Measurements from ENCODE around the gene TRMU.

GRCh38 chr22:46286006-46286405 is 49.5 kb upstream of the TRMU start:
- TF ChIP-seq, protein P1, sequence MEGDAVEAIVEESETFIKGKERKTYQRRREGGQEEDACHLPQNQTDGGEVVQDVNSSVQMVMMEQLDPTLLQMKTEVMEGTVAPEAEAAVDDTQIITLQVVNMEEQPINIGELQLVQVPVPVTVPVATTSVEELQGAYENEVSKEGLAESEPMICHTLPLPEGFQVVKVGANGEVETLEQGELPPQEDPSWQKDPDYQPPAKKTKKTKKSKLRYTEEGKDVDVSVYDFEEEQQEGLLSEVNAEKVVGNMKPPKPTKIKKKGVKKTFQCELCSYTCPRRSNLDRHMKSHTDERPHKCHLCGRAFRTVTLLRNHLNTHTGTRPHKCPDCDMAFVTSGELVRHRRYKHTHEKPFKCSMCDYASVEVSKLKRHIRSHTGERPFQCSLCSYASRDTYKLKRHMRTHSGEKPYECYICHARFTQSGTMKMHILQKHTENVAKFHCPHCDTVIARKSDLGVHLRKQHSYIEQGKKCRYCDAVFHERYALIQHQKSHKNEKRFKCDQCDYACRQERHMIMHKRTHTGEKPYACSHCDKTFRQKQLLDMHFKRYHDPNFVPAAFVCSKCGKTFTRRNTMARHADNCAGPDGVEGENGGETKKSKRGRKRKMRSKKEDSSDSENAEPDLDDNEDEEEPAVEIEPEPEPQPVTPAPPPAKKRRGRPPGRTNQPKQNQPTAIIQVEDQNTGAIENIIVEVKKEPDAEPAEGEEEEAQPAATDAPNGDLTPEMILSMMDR (IDR thresholded peaks at IDR 0.05), result no peak
- TF ChIP-seq POLR2A (IDR thresholded peaks at IDR 0.05), result no peak
